ENCODE data around the gene SULT1C3. TPM values are rescaled to one million over a fixed set of nuclear protein-coding genes. Genes with fewer than 3 reads are reported as not detected.
A peak's percentile ranks its signal among the peaks of the same experiment; 100 is the strongest.

SULT1C3 gene
- polyA plus RNA-seq, 2 of the 4 experiments (the other 2 are of a cell fraction): not detected

- TF ChIP-seq NPAS2 (CRISPR knock-in tag; IDR thresholded peaks at IDR 0.05; ENCODE audit: borderline replicate concordance) (no peak), PHF8 (IDR thresholded peaks at IDR 0.05; ENCODE audit: borderline replicate concordance, low read depth) (no peak), CBX2 (IDR thresholded peaks at IDR 0.05; ENCODE audit: borderline replicate concordance, low read depth) (no peak), GATA3 (IDR thresholded peaks at IDR 0.05; ENCODE audit: borderline replicate concordance) (peak; percentile 19; the same call in 1 of the 2 replicates), POLR2AphosphoS2 (conservative IDR thresholded peaks at IDR 0.05; ENCODE audit: low read length) (no peak), NR3C1 (IDR thresholded peaks at IDR 0.05) (no peak), SMC3 (IDR thresholded peaks at IDR 0.05) (peak; percentile 14; the same call in 1 of the 3 replicates)
- TF ChIP-seq, protein P1, sequence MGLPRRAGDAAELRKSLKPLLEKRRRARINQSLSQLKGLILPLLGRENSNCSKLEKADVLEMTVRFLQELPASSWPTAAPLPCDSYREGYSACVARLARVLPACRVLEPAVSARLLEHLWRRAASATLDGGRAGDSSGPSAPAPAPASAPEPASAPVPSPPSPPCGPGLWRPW (IDR thresholded peaks at IDR 0.05): peak; percentile 49
Observed at GRCh38 chr2:108267101-108267500, 27.3 kb downstream of the SULT1C3 start (continued).

GRCh38 chr2:108268001-108268400, 28.2 kb downstream of the SULT1C3 start:
- DNase-seq (ENCODE audit: low read depth in 1 of 2, low spot score in 1 of 2): peak; percentile 28 to 76
- TF ChIP-seq ZFP36 (IDR thresholded peaks at IDR 0.05; ENCODE audit: borderline replicate concordance, partially characterized antibody): no peak
- TF ChIP-seq, protein P2, sequence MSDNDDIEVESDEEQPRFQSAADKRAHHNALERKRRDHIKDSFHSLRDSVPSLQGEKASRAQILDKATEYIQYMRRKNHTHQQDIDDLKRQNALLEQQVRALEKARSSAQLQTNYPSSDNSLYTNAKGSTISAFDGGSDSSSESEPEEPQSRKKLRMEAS (IDR thresholded peaks at IDR 0.05): 0 out of 2 replicates have a peak, but pooled peaks have one; percentile 44
- peak; percentile 81 for TF ChIP-seq FOSL2 (IDR thresholded peaks at IDR 0.05)
- peak; percentile 81 for TF ChIP-seq FOSL2 (CRISPR knock-in tag; IDR thresholded peaks at IDR 0.05)
- TF ChIP-seq RAD21 (conservative IDR thresholded peaks at IDR 0.05 in 1 of 2, IDR thresholded peaks at IDR 0.05 in 1 of 2): peak; percentile 3 to 26; a peak in 1 of 5 replicates
- TF ChIP-seq, protein P3, sequence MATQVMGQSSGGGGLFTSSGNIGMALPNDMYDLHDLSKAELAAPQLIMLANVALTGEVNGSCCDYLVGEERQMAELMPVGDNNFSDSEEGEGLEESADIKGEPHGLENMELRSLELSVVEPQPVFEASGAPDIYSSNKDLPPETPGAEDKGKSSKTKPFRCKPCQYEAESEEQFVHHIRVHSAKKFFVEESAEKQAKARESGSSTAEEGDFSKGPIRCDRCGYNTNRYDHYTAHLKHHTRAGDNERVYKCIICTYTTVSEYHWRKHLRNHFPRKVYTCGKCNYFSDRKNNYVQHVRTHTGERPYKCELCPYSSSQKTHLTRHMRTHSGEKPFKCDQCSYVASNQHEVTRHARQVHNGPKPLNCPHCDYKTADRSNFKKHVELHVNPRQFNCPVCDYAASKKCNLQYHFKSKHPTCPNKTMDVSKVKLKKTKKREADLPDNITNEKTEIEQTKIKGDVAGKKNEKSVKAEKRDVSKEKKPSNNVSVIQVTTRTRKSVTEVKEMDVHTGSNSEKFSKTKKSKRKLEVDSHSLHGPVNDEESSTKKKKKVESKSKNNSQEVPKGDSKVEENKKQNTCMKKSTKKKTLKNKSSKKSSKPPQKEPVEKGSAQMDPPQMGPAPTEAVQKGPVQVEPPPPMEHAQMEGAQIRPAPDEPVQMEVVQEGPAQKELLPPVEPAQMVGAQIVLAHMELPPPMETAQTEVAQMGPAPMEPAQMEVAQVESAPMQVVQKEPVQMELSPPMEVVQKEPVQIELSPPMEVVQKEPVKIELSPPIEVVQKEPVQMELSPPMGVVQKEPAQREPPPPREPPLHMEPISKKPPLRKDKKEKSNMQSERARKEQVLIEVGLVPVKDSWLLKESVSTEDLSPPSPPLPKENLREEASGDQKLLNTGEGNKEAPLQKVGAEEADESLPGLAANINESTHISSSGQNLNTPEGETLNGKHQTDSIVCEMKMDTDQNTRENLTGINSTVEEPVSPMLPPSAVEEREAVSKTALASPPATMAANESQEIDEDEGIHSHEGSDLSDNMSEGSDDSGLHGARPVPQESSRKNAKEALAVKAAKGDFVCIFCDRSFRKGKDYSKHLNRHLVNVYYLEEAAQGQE (IDR thresholded peaks at IDR 0.05): no peak
- TF ChIP-seq JUNB (IDR thresholded peaks at IDR 0.05): peak; percentile 90
- peak; percentile 55; the same call in 1 of the 2 replicates for TF ChIP-seq GATA3 (IDR thresholded peaks at IDR 0.05; ENCODE audit: borderline replicate concordance)
- no peak for TF ChIP-seq NR3C1 (IDR thresholded peaks at IDR 0.05)
- no peak for TF ChIP-seq RFX5 (IDR thresholded peaks at IDR 0.05)
- no peak for TF ChIP-seq RARB (CRISPR knock-in tag; IDR thresholded peaks at IDR 0.05)
- TF ChIP-seq CHD2 (IDR thresholded peaks at IDR 0.05; ENCODE audit: low read length, partially characterized antibody): no peak
- TF ChIP-seq, protein P1 (IDR thresholded peaks at IDR 0.05): no peak
- TF ChIP-seq RNF2 (IDR thresholded peaks at IDR 0.05; ENCODE audit: borderline replicate concordance, low read depth): no peak
- no peak for TF ChIP-seq SMC3 (IDR thresholded peaks at IDR 0.05)
- no peak for TF ChIP-seq PBX3 (IDR thresholded peaks at IDR 0.05)
- no peak for TF ChIP-seq ESRRA (IDR thresholded peaks at IDR 0.05; ENCODE audit: borderline replicate concordance, low read length)
- no peak for TF ChIP-seq ZC3H11A (IDR thresholded peaks at IDR 0.05)
- TF ChIP-seq BHLHE40 (IDR thresholded peaks at IDR 0.05; ENCODE audit: low read depth, low read length): no peak
- TF ChIP-seq, protein P4, sequence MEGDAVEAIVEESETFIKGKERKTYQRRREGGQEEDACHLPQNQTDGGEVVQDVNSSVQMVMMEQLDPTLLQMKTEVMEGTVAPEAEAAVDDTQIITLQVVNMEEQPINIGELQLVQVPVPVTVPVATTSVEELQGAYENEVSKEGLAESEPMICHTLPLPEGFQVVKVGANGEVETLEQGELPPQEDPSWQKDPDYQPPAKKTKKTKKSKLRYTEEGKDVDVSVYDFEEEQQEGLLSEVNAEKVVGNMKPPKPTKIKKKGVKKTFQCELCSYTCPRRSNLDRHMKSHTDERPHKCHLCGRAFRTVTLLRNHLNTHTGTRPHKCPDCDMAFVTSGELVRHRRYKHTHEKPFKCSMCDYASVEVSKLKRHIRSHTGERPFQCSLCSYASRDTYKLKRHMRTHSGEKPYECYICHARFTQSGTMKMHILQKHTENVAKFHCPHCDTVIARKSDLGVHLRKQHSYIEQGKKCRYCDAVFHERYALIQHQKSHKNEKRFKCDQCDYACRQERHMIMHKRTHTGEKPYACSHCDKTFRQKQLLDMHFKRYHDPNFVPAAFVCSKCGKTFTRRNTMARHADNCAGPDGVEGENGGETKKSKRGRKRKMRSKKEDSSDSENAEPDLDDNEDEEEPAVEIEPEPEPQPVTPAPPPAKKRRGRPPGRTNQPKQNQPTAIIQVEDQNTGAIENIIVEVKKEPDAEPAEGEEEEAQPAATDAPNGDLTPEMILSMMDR (IDR thresholded peaks at IDR 0.05): no peak
- peak in 1 of 2 experiments; percentile 72; a peak in 1 of 4 replicates for TF ChIP-seq CEBPB (IDR thresholded peaks at IDR 0.05)
- peak; percentile 42 to 76; a peak in 2 of 5 replicates for TF ChIP-seq EP300 (IDR thresholded peaks at IDR 0.05)
- no peak for TF ChIP-seq RCOR1 (IDR thresholded peaks at IDR 0.05; ENCODE audit: low read depth, low read length)
- peak; percentile 6; the same call in 1 of the 2 replicates for TF ChIP-seq HOXB13 (CRISPR knock-in tag; IDR thresholded peaks at IDR 0.05; ENCODE audit: low read depth)
- TF ChIP-seq MAZ (IDR thresholded peaks at IDR 0.05; ENCODE audit: borderline replicate concordance, low read depth, low read length): no peak
- no peak for TF ChIP-seq BCL3 (IDR thresholded peaks at IDR 0.05)

More at GRCh38 chr2:108268001-108268400, 28.2 kb downstream of the SULT1C3 start:
- under 1% methylated on average over 4 of the region's 4 CpGs for WGBS (ENCODE audit: missing lambda C conversion rate)
- ChIA-PET CTCF (interaction anchor here (1.8 kb wide), 1 partner anchor 67 kb away, joined by 5 read pairs; no protein-coding TSS in a partner anchor), POLR2A (no interaction called here)
- peak overlapping the region; percentile 65 for H3K4me2 ChIP-seq
- ATAC-seq: peak; percentile 71 to 79
- H3K4me1 ChIP-seq: peaks cover 74% of the 10 kb centered on the region
- no peaks in the 10 kb centered on the region for H3K9me3 ChIP-seq
- peak overlapping the region; percentile 83 to 97 for H3K27ac ChIP-seq
- FAIRE-seq: no peak
- H3K4me3 ChIP-seq: no peak overlapping the region

Data from A549 (cell line).